HG03097 (cell line): Measurements from ENCODE around the gene LUZP2.

ENCODE experiments used
- ATAC-seq: cut with Tn5 transposase; IDR thresholded peaks from one replicate; pipeline ENCODE4 v1.9.1; 2021; ENCODE audit not compliant: unreplicated experiment, low FRiP score

LUZP2 gene

DNA sequence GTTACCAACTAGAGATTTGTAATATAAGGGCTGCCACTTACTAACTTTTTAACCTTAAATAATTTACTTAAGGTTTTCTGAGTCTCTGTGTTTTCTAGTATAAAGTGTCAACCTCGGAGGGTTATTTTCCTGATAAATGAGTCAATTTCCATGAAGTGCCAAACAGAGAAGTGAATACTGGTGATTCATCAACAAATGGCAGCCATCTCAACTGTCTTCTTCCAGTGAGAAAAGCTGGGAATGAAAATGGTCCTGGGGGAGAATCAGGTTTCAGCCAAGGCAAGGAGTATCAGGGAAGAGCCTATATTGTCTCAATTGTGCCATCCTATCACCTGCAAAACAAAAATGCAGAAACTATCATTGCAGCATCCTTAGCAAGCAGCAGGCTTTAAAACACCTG lies 129.1 kb downstream of the LUZP2 start:
- ATAC-seq = no peak

DNA sequence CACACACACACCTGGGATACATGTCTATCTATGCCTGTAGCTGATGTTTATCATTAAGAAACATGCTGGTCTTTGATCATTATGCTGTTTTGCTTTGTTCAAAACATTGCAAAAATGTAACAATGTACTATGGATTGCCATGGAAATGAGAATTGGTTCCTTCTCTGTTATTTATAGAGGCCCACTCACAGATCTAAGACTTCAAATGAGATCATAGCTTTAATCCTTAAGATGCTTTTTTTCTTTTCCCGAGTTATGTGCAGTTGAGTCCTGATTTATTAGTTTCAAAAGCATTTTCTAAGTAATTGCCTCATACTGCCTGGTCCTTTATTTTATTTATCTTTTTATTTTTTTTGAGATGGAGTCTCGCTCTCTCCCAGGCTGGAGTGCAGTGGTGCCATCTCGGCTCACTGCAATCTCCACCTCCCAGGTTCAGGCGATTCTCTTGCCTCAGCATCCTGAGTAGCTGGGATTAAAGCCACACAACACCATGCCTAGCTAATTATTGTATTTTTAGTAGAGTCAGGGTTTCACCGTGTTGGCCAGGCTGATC lies 131.4 kb downstream of the LUZP2 start:
- ATAC-seq = no peak

DNA sequence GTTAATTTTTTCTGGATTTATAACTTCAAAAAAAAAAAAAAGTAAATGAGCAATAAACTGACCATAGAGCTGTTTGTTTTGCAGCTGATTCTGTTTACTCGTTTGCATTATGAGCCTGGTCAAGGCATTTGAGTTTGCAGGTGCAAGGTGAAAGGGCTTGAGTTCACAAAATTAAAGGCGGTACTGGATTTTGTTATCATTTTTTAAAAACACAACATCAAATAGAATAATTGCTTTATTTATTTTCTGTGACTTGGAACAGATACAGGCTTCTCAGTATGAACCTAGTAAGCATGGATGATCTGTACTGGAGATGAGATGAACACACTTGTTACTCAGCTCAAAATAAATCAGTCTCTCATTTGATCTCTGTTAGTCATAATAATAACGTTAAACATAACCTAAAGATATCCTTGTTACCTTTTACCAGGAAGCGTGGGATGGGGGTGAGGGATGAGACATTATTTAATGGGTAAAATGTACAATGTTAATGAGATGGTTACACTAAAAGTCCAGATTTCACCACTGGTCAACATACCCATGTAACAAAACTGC lies 137.8 kb downstream of the LUZP2 start:
- ATAC-seq = no peak

DNA sequence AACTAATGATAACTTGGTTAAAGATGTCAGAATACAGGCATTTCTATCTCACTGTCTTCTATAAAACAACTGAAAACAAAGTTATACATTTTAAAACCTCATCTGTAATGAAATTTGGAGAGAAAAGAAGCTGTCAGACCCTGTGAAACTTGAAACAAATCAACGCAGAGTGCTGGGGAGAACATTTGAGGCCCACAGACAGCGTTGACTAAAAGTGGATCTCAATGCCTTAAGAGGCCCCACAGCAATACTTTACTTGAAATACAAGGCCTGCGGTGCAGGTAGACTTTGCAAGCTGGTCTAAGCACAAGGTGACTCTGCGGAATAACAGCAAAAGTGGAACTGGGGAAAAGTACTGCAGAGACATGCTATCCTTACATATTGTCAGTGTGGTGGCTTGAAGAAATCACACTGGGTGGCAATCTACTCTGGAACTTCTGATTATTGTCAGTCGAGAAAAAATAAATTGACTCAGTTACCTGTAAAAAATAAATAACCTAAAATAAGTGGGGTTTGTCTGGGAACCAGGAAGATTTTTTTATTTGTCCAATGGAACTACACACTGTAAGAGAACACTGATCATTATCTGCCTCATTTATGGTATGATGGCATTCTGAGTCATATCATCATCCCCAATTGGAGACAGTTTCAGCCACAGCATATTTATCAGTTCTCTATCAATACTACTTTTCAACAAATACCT lies 138.9 kb downstream of the LUZP2 start:
- no peak for ATAC-seq

DNA sequence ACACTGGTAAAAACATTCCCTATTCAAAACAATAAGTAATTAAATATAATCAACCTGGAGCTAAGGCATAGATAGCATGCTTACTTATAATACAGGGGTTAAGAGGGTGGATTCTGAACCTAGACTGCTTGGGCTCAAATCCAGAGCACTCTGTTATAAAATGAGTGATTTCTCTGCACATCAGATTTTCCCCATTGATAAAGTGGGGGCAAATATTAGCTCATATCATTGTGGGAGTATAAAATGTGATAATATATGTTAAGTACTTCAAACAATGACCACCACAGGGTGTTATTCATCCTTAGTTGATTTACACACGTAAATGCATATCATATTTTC lies 139.4 kb downstream of the LUZP2 start:
- ATAC-seq = no peak

DNA sequence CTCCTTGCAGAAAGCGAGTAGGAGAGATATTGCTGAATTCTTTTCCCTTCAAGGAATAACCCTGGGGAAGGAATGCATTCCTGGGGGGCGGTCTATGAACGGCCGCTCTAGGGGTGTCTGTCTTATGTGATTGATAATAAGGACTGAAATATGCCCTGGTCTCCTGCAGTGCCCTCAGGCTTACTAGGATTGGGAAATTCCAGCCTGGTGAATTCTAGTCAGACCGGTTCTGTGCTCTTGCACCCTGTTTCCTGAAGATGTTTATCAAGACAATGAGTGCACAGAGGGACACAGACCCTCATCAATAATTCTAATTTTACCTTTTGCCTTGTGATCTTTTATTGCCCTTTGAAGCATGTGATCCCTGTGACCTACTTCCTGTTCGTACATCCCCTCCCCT lies 140.7 kb downstream of the LUZP2 start:
- no peak for ATAC-seq

DNA sequence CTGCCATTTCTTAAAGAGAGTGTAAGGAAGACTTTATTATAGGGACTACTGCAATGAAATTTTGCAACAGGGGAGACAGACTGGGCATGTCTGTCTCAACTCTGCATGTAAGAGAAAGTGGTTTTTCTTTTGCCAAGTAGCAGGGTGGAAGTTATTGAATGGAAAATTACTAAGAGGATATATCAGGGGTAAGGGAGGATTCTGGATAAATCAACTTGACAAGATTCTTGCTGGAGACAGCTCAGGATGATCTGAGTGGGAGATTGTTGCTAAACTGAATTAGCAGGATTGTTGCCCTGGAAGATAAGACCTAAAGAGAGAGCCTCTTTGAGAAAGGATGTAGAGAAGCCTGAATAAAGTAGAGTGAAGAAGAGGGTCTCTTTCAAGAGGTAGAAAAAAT lies 145.8 kb downstream of the LUZP2 start:
- no peak for ATAC-seq

DNA sequence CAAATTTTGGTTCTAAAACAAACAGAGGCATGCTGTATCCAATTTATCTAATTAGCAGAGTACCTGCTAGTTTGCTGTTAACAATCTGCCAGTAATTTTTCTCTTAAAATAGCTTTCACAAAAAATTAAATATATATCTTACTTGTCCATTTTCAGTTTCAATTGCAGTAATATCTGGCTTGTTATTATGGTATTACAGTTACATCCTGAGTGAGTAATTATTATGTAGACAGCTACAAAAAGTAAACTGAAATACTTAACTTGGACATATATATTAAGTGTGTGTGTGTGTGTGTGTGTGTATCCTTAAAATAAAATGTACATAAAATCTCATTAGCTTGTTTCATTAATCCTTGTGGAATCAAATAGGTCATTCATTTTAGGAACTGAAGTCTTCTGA lies 148.7 kb downstream of the LUZP2 start:
- no peak for ATAC-seq

DNA sequence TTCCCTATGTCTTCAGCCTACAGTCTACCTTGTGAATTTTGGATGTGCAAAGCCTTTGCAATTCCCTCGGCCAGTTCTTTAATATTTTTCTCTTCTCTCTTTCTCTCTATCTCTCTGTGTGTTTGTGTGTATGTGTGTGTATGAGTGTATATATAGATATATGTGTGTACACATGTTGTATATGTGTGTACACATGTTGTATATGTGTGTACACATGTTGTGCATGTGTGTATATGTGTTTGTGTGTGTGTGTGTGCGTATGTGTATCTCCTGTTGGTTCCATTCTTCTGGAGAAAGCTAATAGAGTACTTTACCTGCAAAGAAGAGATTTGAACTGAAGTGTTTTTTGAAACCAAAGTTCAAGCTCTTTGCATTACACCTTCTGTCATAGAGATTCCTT lies 155.0 kb downstream of the LUZP2 start:
- ATAC-seq = no peak

DNA sequence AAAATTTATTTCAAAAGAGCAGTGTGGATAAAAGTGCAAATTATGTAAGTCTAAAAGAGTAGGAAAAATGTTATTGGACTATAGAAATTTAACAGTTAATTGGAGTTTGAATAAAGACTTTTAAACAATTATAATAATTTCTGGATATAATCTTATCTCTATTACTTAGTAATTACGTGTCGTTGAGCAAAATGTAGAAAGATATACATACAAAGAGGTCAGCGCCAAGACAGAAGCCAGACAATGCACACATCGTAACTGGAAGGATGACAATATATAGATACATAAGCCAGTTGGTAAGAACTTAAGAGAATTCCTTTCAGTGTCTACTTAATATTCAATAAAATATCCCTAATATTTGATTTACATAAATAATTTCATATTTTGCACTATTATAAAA lies 157.0 kb downstream of the LUZP2 start:
- ATAC-seq = no peak

DNA sequence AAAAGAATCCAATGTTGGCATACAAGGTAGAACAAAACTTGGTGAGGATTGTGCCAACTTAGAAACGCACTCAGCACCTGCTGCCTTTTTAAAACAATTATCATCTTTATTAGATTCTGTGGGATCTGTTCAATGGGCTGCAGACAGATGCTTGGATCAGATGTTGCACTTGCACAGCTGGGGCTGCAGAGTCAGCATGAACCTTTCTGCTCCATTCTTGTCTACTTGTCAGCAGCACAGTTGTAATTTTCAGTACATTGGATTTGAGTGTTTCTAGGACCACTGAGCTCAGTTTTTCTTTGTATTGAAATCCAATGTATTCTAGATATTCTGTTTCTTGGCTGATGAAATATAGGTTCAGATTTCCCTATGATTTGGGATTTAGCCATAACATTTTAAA lies 164.5 kb downstream of the LUZP2 start:
- ATAC-seq = no peak

DNA sequence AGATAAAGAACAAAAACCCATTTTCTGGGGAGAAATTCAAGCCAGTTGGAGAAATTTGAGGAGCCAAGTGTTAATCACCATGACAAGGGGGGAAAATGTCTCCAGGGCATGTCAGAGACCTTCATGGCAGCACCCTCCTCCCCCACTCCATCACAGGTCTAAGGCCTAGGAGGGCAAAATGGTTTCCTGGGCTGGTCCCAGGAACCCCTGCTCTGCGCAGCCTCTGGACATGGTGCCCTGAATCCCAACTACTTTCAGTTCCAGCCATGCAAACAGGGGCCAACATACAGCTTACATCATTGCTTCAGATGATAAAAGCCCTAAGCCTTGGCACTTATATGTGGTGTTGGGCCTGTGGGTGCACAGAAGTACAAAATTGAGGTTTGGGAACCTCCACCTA lies 167.5 kb downstream of the LUZP2 start:
- ATAC-seq = no peak

DNA sequence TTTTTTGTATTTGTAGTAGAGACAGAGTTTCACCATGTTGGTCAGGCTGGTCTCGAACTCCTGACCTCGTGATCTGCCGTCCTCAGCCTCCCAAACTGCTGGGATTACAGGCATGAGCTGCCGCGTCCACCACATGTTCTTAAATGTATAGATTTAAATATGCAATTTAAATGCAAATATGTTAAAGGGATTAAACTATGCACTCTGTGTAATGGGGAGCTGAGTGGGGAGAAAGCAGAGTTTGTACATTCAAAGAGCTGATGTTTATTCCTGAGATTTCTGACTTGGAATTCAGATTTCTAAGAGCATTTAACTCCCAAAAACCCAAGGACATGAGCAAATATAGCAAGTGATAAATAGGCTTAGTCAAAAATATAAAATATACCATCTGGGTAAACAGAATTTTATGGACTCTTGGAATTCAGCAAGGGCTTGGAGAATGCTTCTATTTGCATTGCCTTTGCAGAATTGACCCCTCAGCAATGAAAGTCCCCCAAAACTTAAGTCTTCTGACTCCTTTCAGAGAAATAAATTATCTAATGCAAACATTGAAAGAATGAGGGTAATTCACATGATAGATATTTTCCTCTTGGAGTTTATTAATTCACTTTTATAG lies 170.6 kb downstream of the LUZP2 start:
- no peak for ATAC-seq

DNA sequence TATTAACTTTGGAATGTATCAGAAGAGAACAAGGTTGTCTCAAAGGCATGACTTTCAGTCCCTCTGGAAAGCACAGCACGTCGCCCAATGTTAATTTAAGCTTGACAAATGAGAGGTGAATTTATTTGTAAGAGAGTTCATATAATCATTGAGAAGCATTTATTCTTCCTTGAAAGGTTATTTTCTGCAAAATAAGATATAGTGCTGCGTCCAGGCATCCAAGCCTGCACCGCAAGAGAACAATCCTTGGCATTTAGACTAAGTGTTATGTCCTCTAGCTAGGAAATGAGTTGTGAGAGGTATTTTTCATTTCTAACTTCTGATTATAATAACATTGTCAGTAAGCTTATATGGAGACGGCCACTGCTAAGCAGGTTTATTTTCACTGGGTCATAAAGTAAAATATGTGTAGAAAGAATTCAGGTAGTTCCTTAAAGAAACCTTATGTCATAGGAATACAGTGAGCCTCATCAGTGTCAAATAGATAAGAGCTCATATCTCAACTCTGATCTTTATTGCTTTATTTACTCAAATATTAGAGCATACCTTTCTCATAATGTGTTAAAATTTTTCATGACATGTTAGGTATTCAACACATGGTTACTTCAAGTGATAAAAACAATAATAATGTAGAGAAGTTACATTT lies 182.0 kb downstream of the LUZP2 start:
- no peak for ATAC-seq

DNA sequence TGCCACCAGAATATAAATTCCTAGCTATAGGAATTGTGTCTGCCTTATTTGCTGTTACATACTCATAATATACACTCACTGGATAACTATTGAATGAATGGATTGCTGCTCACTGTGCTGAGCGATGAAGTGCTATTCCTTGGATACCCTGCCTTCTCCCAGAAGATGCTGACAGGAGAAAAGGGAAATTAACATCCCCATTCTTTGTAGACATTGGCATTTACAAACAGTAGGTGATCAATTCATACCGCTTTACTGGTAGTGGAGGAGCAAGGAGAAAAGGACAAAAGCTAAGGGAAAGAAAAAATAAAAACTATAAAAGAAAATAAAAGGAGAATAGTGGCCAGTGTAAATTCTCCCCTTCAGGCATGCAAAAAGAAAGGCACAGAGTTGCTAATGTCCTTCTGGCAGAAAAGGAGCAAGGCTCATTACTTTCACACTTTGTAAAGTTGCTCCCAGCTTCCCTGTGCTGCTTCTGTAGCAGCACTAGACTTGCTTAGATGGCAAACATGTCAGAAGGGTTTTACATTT lies 183.0 kb downstream of the LUZP2 start:
- no peak for ATAC-seq

DNA sequence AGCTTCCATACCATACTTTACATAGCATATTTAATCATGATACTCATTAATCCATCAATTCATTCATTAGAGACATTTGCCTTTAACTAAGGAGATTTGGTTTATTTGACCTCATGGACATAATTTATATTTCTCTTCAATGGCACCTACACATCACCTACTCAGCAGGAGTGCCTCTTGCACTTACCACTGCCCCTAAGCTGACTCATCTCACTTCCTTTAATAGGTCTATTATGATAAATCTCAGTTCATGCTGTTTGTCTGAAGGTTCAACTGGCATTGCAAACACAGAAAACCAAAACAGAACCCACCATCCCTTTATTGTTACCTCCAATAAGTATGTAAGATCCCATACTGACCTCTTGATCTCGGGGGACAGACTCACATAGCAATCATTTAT lies 186.7 kb downstream of the LUZP2 start:
- ATAC-seq = no peak

DNA sequence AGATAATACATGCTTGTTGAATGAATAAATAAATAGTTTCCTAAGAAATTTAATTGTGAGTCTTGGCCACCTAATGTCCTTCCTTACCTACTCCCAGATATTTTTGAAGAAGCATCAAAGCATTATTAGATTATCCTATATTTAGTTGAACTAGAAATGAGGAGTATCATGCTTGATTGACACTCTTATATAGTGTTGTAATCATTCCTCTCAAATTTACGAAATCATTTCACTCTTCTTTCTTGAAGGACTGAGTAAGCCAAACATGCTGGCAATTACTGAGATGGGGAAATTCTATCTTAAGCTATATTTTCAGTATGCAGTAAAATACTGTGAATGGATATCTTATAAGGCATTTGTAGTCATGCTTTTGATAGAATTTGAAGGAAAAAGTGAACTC lies 189.0 kb downstream of the LUZP2 start:
- ATAC-seq = no peak

DNA sequence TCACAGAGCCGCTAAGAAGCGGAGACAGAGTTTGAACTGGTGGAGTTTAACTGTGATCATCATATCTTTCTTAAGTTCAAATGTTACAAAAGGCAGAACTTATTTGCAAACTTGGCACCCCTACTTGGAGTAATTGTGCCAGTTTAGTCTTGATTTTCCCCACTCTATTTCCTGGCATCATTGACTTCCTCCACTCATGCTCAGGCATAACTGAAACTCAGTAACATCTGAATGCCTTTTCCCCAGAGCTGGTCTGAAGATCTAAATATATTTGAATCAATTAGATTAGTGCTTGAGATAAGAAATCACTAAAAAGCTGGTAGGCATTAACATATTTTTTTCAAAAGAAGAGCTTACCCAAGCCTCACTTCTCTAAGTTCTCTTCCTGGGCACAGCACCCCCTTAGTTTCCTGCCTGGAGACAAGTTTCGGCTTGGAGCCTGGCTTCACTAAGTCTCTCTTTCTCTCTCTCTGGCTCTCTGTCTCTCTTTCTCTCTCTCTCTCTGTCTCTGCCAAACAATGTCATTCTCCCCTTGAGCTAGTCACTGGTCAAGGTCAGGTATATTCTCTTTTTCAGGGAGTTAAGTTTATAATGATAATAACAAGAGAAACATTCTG lies 190.8 kb downstream of the LUZP2 start:
- no peak for ATAC-seq

DNA sequence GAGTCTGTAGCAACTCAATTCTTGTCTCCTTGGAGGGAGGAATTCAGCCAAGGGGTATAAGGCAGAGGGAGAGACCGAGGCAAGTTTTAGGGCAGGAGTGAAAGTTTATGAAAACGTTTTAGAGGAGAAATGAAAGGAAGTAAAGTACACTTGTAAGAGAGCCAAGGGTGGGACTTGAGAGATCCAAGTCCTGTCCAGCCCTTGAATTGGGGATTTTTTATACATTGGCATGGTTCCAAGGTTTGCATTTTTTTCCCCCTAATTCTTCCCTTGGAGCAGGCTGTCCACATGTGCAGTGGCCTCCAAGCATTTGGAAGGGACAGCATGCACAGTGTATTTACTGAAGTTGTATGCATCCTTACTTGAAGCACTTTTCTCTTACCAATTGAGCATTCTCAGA lies 192.1 kb downstream of the LUZP2 start:
- no peak for ATAC-seq

DNA sequence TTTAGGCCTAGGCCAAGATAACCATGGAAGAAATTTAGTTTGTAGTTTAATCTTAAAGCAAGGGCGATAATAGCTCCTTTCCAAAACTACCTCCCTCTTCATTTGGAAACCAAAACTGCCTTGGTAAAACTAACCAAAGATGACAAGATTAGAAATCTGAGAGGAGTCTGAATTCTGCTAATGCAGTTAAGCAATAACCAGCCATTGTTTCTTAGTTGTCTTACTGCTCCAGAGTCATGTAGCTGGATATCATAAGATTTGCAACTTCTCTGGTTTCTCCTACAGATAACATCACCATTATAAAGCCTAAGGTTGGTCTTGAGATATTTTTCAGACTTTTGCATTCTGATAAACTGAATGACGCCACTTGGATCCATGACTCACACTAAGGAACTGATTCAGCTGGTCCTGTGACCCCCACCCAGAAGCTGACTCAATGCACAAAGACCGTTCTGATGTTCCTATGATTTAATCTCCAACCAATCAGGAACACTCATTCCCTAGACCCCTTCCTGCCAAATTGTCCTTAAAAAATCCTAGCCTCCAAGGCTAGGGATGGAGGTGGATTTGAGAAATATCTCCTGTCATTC lies 200.8 kb downstream of the LUZP2 start:
- ATAC-seq = no peak

DNA sequence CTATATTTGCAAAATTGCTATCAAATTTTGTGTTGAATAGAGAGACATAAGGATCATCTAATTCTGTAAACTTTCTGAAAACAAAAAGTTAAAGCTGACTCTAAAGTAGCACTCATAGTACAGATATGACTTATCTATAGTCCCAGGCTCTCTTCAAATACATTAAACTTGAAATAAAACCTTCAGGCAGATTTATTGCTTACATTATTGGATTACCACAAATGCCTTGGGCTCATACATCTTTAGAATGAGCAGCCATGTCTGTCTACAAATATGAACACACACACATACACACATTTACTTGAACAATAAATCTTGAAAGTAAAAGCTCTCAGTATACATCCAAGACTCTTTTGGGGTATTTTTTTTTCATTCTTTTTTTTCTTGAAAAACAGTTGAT lies 207.9 kb downstream of the LUZP2 start:
- ATAC-seq = no peak
